Measurements from ENCODE around the gene SEC14L3. TPM values are rescaled to one million over a fixed set of nuclear protein-coding genes. Genes with fewer than 3 reads are reported as not detected.

The SEC14L3 gene
- total RNA-seq, 1 donor from 2014 or later = not detected

DNA sequence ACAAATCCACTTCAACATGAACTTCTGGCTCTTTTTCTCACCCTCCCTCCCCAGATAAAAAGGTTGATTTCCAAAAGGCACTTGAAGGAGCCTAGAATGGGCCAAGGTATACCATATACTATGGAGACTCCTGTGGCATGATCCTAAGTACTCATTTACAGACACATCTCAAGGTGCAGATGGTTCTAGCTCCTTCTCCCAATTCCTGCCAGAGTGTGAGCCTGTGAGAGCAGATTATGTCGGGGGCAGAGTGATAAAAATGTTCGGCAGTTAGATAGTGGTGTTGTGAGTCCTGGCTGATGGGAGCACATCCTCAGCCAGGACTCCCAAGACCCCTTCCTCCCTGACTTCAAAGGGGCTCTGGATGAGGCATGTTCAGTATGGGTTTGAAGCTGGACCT is 8.2 kb upstream of the SEC14L3 start:
- peaks cover 7% of the 10 kb centered on the region for H3K9me3 Mint-ChIP-seq
- no peak overlapping the region for H3K4me3 Mint-ChIP-seq
- TF ChIP-seq, protein P1, sequence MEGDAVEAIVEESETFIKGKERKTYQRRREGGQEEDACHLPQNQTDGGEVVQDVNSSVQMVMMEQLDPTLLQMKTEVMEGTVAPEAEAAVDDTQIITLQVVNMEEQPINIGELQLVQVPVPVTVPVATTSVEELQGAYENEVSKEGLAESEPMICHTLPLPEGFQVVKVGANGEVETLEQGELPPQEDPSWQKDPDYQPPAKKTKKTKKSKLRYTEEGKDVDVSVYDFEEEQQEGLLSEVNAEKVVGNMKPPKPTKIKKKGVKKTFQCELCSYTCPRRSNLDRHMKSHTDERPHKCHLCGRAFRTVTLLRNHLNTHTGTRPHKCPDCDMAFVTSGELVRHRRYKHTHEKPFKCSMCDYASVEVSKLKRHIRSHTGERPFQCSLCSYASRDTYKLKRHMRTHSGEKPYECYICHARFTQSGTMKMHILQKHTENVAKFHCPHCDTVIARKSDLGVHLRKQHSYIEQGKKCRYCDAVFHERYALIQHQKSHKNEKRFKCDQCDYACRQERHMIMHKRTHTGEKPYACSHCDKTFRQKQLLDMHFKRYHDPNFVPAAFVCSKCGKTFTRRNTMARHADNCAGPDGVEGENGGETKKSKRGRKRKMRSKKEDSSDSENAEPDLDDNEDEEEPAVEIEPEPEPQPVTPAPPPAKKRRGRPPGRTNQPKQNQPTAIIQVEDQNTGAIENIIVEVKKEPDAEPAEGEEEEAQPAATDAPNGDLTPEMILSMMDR (IDR thresholded peaks at IDR 0.05; ENCODE audit: unreplicated experiment) = no peak
- H3K27me3 Mint-ChIP-seq (ENCODE audit: low read depth) = peaks cover 19% of the 10 kb centered on the region
- no peak overlapping the region for H3K27ac Mint-ChIP-seq
- no peaks in the 10 kb centered on the region for H3K36me3 Mint-ChIP-seq
- H3K4me1 Mint-ChIP-seq = peaks cover 4% of the 10 kb centered on the region
- DNase-seq (ENCODE audit: low spot score in 2 of 2, unreplicated experiment in 2 of 2) = no peak

DNA sequence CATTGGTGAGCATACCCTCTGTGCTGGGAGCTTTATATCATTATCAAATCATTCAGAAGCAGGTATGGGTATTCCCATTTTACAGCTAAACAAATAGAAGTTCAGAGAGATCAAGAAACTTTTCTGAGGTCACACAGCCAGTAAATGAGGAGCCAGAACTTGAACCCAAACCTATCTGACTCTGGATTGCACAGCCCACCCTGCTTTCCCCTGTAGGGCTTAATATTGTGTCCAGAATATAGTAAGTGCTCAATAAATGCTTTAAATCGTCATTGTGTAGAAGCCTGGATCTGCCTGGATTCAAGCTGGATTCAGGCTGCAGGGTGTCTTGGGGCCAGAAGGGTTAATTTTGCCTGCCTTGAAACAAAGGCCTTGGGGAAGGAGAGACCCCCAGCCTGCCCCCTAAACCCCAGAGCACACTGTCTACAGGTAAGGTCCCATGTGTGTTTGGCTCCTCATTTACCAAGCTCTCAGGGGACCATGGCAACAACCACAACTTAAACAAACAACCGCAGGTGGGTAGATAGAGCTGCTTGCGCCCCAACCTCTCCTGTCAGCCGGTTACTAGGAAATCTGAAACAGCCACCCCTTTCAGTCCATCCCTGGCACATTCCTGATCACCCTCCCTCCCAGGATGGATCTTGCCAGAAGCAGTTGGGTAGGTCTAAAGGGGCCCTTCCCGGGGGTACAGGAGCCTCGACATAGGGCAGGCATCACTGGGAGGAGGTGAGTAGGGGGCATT is 3.0 kb upstream of the SEC14L3 start:
- TF ChIP-seq, protein P1 (IDR thresholded peaks at IDR 0.05; ENCODE audit: unreplicated experiment) = no peak
- H3K27ac Mint-ChIP-seq = no peak overlapping the region

DNA sequence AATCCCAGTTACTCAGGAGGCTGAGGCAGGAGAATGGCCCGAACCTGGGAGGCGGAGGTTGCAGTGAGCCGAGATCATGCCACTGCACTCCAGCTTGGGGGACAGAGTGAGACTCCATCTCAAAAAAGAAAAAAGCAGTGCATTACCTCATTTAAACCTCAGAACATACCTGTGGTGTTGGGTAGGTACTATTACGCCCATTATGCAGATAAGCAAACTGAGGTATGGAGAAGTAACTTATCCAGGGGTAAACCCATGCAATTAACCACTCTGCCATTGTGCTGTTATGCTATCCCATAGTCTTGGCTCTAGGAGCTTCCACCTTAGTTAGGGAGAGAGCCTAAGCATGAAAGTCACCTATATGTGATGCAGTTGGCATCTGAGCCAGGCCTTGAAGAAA is 2.3 kb upstream of the SEC14L3 start:
- Mint-ChIP-seq H3K27me3 (ENCODE audit: low read depth) (peaks cover 44% of the 10 kb centered on the region), H3K4me3 (no peak overlapping the region), H3K36me3 (no peaks in the 10 kb centered on the region), H3K27ac (no peak overlapping the region), H3K4me1 (no peaks in the 10 kb centered on the region), H3K9me3 (no peaks in the 10 kb centered on the region)
- no peak for DNase-seq (ENCODE audit: low spot score in 2 of 2, unreplicated experiment in 2 of 2)
- TF ChIP-seq, protein P1 (IDR thresholded peaks at IDR 0.05; ENCODE audit: unreplicated experiment) = no peak

More for the DNA sequence above, 3.0 kb upstream of the SEC14L3 start:
- DNase-seq (ENCODE audit: low spot score in 2 of 2, unreplicated experiment in 2 of 2) = no peak
- H3K36me3 Mint-ChIP-seq = no peaks in the 10 kb centered on the region
- H3K9me3 Mint-ChIP-seq = no peaks in the 10 kb centered on the region
- no peaks in the 10 kb centered on the region for H3K4me1 Mint-ChIP-seq
- H3K27me3 Mint-ChIP-seq (ENCODE audit: low read depth) = peaks cover 43% of the 10 kb centered on the region
- H3K4me3 Mint-ChIP-seq = no peak overlapping the region

DNA sequence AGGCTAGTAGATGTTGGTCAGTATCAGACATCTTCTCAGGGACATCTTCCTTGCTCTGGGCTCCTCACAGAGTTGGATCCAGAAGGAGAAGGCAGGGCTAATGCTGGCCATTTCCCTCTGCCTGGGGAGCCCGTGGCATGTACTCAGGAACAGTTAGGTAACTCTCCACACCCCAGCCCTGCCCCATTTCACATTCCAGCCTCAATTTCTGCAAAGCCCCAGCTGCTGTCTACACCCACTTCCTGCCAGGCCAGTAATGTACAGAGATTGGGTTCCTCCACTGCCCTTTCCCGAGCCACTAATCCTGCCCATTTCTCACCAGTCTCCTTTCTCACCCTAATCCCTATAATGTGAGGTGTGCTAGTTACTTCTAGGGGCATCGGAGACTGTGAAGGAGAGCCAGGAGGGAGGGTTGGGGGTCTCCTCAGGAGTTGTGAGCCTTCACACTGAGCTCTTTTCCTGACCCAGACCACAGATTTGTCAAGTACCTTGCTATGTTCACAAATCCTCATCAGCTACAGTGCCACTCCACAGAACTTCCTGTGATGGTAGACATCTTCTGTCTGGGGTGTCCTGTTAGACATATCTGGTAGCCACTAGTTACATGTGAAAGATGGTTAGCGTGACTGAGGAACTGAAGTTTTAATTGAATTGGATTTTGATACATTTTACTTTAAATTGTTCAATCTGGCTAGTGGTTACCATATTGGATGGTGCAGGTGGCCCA is 1.3 kb upstream of the SEC14L3 start:
- Mint-ChIP-seq H3K9me3 (no peaks in the 10 kb centered on the region), H3K27me3 (ENCODE audit: low read depth) (peaks cover 43% of the 10 kb centered on the region), H3K4me1 (no peaks in the 10 kb centered on the region), H3K36me3 (no peaks in the 10 kb centered on the region), H3K4me3 (no peak overlapping the region), H3K27ac (no peak overlapping the region)
- TF ChIP-seq, protein P1 (IDR thresholded peaks at IDR 0.05; ENCODE audit: unreplicated experiment) = no peak
- no peak for DNase-seq (ENCODE audit: low spot score in 2 of 2, unreplicated experiment in 2 of 2)

DNA sequence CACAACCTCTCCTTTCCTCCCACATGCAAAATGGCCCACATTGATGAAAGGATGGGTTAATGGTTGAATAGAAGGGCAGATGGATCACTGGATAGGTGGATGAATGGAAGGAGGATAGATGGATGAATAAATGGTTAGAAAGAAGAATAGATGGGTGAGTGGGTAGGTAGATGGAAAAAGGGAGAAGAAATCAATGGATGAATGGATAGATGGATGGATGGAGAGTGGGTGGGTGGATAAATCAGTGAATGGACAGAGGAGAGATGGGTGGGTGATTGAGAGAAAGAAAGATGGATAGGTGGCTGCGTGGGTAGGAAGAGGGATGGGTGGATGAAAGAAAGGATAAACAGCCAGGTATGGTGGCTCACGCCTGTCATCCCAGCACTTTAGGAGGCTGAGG is 1.2 kb downstream of the SEC14L3 start:
- TF ChIP-seq, protein P1 (IDR thresholded peaks at IDR 0.05; ENCODE audit: unreplicated experiment) = no peak
- Mint-ChIP-seq H3K4me1 (no peaks in the 10 kb centered on the region), H3K27ac (no peak overlapping the region), H3K4me3 (no peak overlapping the region), H3K27me3 (ENCODE audit: low read depth) (peaks cover 55% of the 10 kb centered on the region), H3K36me3 (no peaks in the 10 kb centered on the region), H3K9me3 (no peaks in the 10 kb centered on the region)
- no peak for DNase-seq (ENCODE audit: low spot score in 2 of 2, unreplicated experiment in 2 of 2)
